ENCODE measurements around the gene CER1. TPM values are rescaled to one million over a fixed set of nuclear protein-coding genes. Genes with fewer than 3 reads are reported as not detected.

CER1 gene
- polyA plus RNA-seq, 1 of the 3 experiments (the other 2 are of a cell fraction), result not detected

GRCh38 chr9:14693251-14693861 is 29.2 kb downstream of the CER1 start, which contains the start of gene ZDHHC21:
Gene ZDHHC21, minus strand, starts transcription at chr9:14693432. Its CDS starts 19,092 bp downstream, at chr9:14674340.
- H3K4me1 ChIP-seq (ENCODE audit: control insufficient read depth in 1 of 2, insufficient read depth in 2 of 2, low read depth in 1 of 2, low read length in 1 of 2), result peaks cover 8 to 13% of the 10 kb centered on the region in 2 experiments; a peak in 3 of 4 replicates
- no peaks in the 10 kb centered on the region for H4K20me1 ChIP-seq (ENCODE audit: insufficient read depth)
- H3K36me3 ChIP-seq (replicated peaks in 1 of 2; ENCODE audit: control insufficient read depth in 1 of 2, insufficient read depth in 2 of 2, low read length in 1 of 2), result peaks cover 13 to 15% of the 10 kb centered on the region in 2 experiments
- H3K9ac ChIP-seq, result peak within 1 kb of the TSS; percentile 64
- peaks cover 12% of the 10 kb centered on the region for H3F3A ChIP-seq (replicated peaks; ENCODE audit: insufficient read depth)
- no peaks in the 10 kb centered on the region for H3K27me3 ChIP-seq (ENCODE audit: insufficient read depth)
- peak within 1 kb of the TSS; percentile 87 for H2AFZ ChIP-seq (ENCODE audit: low read depth)
- TF ChIP-seq SIN3A (IDR thresholded peaks at IDR 0.05; ENCODE audit: borderline replicate concordance, low read depth, low read length) (peak; percentile 25; the same call in 1 of the 2 replicates), GABPA (IDR thresholded peaks at IDR 0.05; ENCODE audit: low read depth) (peak; percentile 81), REST (IDR thresholded peaks at IDR 0.05; ENCODE audit: low read depth, low read length) (0 out of 2 replicates have a peak, but pooled peaks have one; percentile 11), EZH2phosphoT487 (IDR thresholded peaks at IDR 0.05; ENCODE audit: borderline replicate concordance, low read depth) (no peak), TAF1 (IDR thresholded peaks at IDR 0.05; ENCODE audit: borderline replicate concordance, low read depth, low read length) (peak; percentile 59), POLR2AphosphoS5 (IDR thresholded peaks at IDR 0.05; ENCODE audit: low read depth, low read length) (peak; percentile 74), ELF1 (IDR thresholded peaks at IDR 0.05) (peak; percentile 82)
- TF ChIP-seq, protein P1, sequence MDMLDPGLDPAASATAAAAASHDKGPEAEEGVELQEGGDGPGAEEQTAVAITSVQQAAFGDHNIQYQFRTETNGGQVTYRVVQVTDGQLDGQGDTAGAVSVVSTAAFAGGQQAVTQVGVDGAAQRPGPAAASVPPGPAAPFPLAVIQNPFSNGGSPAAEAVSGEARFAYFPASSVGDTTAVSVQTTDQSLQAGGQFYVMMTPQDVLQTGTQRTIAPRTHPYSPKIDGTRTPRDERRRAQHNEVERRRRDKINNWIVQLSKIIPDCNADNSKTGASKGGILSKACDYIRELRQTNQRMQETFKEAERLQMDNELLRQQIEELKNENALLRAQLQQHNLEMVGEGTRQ (IDR thresholded peaks at IDR 0.05; ENCODE audit: borderline replicate concordance, low read depth, low read length), result no peak
- TF ChIP-seq, protein P2, sequence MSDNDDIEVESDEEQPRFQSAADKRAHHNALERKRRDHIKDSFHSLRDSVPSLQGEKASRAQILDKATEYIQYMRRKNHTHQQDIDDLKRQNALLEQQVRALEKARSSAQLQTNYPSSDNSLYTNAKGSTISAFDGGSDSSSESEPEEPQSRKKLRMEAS (IDR thresholded peaks at IDR 0.05; ENCODE audit: low read depth), result peak; percentile 88
- TF ChIP-seq, protein P3, sequence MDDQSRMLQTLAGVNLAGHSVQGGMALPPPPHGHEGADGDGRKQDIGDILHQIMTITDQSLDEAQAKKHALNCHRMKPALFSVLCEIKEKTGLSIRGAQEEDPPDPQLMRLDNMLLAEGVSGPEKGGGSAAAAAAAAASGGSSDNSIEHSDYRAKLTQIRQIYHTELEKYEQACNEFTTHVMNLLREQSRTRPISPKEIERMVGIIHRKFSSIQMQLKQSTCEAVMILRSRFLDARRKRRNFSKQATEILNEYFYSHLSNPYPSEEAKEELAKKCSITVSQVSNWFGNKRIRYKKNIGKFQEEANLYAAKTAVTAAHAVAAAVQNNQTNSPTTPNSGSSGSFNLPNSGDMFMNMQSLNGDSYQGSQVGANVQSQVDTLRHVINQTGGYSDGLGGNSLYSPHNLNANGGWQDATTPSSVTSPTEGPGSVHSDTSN (IDR thresholded peaks at IDR 0.05), result peak; percentile 9; the same call in 1 of the 2 replicates
- WGBS (ENCODE audit: low lambda C conversion rate), result 24% methylated on average over 10 of the region's 50 CpGs
- no peaks in the 10 kb centered on the region for H3K9me2 ChIP-seq
- H3K4me2 ChIP-seq, result peak within 1 kb of the TSS; percentile 89
- H3K79me2 ChIP-seq (ENCODE audit: insufficient read depth), result peaks cover 25% of the 10 kb centered on the region
- H3K27ac ChIP-seq (ENCODE audit: low read depth in 2 of 2, low read length in 1 of 2), result peak within 1 kb of the TSS in 1 of 2 experiments; percentile 93; a peak in 2 of 4 replicates
- ChIA-PET POLR2A (interaction anchor here (0.8 to 1.1 kb wide), 3 partner anchors 12 to 75 kb away, joined by 3 read pairs; no protein-coding TSS in a partner anchor), CTCF (interaction anchor here (0.6 to 4.3 kb wide), 4 partner anchors 17 to 1605 kb away, joined by 3 to 21 read pairs (median 3); no protein-coding TSS in a partner anchor)
- no peaks in the 10 kb centered on the region for H3K9me3 ChIP-seq
- H3K4me3 ChIP-seq (ENCODE audit: low read depth in 2 of 2, low read length in 1 of 2), result peak within 1 kb of the TSS; percentile 82 to 93
- DNase-seq, result peak; percentile 91

Measured in SK-N-SH (cell line).